HG03378 (cell line): Measurements from ENCODE around the gene SOX5.

Experiments used
- ATAC-seq: cut with Tn5 transposase; IDR thresholded peaks from one replicate; pipeline ENCODE4 v1.9.1; 2021; ENCODE audit warnings: mild to moderate bottlenecking, moderate library complexity; ENCODE audit not compliant: unreplicated experiment

SOX5 gene

DNA sequence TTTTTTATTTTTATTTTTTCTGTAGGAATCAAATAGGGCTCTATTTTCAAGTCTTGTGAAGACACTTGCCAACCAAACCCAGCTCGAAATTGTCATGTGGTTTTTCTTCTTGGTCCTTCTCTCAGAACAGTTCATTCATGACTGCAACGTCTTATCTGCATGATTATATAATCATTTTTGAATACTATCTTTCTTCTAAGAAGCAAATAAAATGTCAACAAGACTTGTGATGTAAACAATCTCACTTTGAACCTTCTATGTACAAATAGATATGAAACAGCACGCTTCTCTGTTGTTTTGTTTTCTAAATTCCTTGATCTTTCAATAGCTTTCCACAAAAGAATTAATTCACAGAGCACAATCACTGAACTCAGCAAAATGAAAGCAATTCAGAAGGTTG is 320.7 kb downstream of the SOX5 start:
- no peak for ATAC-seq

DNA sequence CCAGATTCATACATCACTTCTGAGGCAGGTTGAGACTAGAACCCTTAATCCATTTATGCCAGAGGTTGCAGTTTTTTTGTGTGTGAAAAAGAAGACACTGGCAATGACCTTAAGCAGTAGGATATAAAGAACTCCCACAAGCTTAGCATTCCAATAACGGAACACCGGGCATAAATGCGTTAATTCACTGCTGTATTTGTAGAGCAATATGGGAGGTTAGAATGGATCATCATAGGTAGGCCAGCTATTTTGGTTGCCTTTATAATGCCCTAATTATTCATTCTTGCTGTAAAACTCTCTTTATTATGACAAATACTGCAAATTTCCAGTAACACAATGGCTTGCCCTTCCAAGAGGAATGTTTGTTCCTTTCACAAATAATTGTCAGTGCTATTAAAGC is 322.7 kb downstream of the SOX5 start:
- no peak for ATAC-seq

DNA sequence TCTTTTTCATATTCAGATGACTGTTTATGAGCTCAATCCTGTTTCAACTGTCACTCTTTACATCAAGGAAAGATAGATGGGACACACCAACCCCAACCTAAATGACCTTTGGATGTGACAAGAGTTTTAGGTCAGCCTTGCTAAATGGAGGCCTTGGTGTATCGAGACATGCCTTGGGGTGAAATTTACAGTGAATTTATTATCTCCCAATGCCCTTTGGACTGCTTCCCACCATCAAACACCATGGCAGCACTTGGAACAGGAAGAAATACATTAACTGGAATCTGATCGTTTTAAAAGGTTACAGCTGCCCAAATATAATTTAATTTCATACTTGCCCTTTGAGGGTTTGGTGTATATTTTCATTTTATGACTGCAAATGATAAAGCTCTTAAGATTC is 327.6 kb downstream of the SOX5 start:
- ATAC-seq, result no peak

DNA sequence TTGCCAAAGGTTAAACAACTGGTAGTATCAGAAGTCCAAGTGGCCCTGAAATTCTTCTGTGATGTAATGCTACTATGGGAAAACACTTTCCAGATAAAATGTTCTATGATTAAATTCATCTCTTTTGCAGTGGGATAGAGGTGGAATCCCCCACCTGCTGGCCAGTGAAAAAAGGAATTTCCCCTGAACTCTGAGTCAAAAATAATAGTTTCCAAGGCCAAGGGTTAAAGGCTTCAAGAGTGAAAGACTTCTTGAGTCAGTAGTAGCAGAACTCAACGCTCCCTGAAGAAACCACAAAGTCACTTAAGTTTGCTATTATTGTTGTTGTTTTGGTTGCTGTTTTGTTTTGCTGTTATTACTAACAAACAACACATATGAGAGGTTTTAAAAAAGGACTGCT is 330.8 kb downstream of the SOX5 start:
- no peak for ATAC-seq

DNA sequence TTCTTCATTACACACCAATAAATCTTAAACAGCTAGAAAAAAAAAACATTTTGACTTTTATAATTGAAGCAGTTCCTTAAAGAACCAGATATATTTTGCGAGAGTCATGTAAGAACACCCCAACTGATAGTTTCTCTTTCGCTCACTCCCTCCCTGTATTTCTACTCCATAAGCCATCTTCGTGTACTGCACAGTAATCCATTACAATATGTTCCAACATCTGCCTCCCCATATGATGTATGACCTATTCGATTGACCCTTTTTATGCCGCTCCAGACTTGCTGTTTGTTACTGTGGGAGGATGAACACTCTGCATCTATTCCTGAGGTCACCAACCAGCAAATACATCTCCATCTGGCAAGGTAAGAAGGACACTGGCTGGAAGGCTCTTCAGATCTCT is 331.7 kb downstream of the SOX5 start:
- ATAC-seq, result no peak

DNA sequence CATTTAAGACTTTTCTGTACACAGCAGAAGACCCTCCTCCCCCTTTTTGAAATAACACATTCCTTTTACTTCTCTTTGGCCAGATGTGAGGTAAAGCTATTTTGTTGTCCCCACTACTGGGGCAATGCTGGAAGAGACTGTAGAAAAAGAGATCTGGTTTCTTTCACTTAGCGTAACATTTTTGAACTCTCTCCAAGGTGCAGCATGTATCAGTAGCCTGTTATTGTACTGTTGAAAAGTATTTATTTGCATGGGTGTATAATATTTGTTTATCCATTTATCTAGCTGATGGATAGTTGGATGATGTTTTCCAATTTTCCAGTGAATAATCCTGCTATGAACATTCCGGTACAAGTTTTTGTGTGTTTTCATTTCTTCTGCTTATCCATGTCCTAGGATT is 335.2 kb downstream of the SOX5 start:
- ATAC-seq, result no peak

DNA sequence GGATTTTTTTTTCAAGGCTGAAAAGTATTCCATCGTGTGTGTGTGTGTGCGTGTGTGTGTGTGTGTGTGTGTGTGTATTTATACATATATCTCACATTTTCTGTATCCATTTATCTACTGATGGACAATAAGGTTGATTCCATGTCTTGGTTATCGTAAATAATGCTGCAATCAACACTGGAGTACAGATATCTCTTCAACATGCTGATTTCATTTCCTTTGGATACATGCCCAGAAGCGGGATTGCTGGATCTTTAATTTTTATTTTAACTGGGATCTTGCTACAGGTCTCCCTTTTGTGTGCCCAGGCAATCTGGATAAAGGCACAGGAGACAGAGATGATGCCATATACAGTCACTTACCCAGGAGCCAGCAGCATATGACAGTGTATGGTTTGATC is 338.1 kb downstream of the SOX5 start:
- ATAC-seq, result no peak

DNA sequence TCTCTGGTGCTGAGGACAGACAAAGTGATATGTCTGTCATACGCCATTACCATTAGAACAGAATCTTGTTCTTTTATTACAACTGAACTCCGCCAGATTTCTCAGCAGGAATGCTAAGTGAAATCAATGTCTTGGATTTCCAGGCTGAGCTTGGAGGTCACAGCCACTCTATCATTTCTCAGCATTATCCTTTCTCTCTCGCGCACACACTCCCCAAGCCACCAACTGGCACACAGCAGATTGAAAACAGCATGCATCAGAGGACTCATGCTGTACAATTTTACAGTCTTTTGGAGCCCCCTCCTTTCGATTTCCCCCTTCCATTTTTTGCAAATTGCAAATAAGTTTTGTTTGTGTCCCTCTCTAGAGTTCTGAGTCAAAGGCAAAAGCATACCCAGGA is 348.6 kb downstream of the SOX5 start:
- no peak for ATAC-seq

DNA sequence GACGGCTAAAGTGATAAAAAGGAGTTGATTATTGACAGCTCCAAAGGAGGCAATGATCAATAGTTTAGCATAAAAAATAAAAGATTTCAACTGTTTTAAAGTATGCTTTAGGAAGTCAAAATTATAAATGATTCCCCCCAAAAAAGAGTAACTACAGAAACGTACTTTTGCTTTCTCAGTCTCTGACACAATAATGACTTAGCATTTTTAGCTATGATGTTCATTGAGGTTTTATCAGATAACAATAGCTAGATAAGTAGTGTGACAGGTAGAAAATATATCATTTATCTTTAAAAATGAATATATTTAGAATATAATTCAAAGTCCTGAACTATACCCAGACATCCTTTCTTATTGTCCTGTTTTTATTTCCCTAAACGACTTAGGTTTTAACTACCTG is 352.9 kb downstream of the SOX5 start:
- ATAC-seq, result no peak

DNA sequence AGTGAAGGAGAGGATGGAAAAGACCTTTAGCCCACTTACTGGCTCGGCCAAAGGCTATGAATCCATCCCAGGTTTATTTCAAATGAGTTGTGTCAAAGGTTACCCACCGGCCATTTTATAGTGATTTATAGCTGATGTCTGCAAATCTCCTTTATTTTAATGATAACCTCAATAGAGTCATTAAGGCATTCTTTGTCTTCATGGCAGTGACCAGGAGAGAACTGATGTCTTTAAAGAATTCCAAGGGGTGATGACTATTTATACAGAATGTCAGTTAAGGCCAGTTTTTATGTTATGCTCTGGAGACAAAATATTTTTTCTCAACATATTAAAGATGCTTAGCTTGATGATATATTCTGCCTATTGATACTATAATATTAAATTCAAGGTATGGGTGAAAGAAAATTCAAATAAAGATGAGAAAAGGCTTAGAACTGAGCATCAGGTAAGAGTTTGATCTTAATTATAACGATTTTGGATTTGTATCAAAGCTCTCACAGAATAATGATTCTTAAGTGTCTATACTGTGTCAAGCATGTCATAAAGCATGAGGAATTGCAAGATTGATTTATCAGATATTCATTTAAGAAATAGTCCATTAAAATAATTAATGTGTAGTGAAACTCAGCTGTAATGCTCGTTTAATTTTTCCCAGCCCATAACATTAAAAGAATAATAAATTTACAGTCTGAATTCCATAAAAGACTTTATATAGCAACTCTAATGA is 361.5 kb downstream of the SOX5 start:
- no peak for ATAC-seq

DNA sequence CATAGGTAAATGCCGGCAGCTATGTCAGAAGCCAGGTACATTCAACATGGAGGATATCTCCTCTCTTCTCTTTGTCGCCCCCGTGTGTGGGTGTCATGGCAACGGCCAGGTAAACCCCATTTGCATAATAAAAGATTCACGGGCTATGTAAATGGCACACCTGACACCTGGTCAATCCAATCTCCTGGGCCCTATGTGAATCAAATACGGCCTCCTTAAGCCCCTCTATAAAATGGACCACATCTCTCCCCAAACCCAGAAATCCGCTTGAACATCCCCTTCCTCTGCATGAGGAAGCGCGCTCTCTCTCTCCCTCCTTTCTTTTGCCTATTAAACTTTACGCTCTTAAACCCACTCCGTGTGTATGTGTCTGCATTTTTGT is 363.7 kb downstream of the SOX5 start:
- no peak for ATAC-seq

DNA sequence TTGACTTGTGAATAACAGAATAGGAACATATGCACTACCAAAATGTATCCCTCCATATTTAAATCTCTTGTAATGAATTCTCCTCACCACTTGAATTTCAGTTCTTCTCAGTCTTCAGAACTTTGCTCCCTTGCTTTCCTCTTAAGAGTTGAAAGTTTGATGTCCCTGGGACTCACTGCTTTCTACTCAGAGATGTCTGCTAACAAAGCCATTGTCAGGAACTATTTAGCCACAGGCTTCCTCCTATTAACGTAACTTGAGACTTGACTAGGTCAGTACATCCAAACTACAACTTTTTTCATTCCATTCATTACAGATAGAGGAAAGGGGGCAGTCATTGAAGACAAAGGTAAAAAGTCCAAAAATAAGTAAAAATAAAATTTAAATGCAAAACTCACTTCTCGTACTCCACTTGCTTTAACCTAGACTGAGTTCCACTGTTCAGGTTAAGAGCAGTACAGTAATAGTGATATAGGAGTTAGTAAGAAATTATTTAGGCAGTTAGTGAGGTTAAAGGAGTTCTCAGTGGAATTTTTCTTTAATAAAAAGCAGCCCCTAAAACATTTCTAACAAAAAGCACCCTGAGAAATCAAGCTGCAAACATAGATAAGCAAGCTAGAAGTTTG is 364.2 kb downstream of the SOX5 start:
- no peak for ATAC-seq

DNA sequence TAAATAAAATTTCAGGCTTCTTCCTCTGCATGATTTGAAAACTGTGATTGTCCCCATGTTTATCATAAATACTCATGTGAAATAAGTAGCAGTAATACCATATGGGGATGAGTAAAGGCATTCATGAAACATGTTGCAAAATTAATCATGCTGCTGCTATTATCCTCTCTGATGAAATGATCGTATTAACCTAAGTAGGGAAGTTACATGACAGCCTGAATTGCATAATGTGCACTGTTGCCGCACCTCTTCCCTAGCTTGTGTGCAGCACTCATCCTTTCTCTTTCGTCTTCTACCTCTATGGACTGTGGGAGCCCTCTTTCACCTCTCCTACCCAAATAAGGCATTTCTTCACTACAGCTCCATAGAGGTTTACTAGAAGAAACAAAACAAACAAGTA is 367.6 kb downstream of the SOX5 start:
- ATAC-seq, result no peak

DNA sequence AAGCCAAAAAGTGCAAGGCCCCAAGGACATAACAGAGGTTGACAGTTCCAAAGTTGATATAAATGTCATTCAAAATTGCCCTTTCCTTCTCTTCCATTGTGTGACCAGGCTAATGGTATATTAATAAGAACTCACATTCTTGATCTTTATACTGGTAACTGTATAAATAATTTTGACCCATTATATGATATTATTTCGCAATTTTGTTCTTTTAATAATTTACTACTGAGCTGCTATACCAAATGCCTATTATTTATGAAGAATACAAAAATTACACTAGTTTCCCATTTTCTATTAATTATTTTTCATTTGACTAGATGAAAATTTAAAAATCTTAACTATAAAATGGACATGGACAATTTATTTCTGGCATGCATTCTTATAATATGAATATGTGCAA is 370.2 kb downstream of the SOX5 start:
- no peak for ATAC-seq

DNA sequence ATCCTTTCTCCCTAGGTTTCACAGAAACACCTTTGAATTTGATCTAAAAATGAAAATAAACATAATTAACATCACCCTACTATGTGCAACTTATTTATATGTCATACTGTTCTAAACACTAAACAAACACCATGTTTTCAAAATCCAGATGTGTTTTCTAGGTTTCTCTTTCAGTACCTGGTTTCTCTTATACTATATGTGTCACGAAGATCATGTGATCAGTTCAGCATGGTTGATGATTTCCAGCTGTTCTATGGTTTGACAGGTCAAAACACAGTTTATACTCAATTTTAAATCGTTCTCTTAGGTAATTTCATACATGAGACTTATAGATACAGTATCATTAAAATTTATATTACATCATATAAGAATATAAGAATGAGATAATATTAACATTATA is 373.1 kb downstream of the SOX5 start:
- peak; percentile 77 for ATAC-seq

DNA sequence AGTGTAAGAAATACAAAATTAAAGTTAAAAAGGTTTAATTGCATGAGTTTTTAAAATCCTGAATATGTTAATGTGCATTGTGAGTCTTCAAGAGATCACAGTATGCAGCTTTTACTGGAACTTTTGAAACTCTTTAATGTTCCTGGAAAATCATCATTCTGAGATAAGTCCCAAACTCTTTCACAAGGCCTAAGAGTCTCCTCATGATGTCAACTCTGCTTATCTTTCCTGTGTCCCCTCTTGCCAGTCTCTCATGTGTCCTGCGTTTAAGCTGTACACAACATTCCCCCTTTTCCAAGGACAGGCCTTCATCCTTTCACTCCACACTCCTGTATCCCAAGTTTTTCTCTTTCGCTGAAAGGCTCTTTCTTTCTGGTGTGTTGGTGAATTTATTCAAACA is 380.1 kb downstream of the SOX5 start:
- ATAC-seq, result no peak

DNA sequence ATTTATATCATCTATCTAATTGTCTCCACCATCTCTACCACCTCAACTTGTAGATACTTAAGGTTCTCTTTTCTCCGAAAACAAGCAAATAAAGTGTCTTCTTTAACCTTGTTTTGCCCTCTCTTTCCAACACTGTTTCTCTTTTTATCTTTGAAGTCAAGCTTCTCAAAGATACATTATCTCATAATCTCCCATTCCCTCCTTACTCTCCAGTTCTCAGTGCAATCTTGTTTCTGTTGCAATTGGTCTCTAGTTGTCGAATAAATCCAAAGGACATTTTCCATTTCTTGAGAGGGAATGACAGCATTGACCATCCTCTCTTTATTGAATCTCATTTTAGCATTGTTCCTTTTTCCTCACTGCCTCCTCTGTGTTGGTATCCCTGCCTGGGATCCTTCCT is 383.3 kb downstream of the SOX5 start:
- no peak for ATAC-seq

DNA sequence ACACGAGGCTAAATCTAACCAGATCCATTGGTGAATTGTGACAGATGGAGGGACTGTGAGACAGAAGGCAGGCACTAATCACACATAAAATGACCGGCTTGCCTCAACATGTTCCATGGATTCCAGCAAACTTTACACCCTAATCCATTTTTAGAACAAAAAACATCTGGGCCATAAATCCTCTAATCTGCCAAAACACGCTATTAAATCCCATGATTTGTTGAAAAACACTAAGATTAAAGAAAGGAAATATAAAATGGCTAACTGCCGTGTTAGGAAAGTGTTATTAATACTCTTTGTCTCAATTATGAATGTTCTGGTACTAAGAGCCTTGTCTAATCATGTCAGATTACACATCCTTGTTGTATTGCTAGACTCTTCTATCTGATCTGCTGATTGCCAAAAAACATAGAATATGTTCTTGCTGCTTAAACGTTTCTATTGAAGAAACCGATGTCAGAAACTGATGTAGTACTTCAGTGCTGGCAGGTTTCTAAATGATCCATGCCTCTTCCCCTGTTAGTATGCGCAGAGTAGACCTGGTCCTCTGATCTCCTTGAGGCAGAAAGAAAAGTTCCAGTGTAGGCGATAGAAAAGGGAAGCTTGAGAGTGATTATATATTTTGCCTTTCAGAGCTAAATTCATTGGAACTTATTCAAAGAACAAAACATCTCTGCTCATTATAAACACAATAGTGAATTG is 384.9 kb downstream of the SOX5 start:
- no peak for ATAC-seq

DNA sequence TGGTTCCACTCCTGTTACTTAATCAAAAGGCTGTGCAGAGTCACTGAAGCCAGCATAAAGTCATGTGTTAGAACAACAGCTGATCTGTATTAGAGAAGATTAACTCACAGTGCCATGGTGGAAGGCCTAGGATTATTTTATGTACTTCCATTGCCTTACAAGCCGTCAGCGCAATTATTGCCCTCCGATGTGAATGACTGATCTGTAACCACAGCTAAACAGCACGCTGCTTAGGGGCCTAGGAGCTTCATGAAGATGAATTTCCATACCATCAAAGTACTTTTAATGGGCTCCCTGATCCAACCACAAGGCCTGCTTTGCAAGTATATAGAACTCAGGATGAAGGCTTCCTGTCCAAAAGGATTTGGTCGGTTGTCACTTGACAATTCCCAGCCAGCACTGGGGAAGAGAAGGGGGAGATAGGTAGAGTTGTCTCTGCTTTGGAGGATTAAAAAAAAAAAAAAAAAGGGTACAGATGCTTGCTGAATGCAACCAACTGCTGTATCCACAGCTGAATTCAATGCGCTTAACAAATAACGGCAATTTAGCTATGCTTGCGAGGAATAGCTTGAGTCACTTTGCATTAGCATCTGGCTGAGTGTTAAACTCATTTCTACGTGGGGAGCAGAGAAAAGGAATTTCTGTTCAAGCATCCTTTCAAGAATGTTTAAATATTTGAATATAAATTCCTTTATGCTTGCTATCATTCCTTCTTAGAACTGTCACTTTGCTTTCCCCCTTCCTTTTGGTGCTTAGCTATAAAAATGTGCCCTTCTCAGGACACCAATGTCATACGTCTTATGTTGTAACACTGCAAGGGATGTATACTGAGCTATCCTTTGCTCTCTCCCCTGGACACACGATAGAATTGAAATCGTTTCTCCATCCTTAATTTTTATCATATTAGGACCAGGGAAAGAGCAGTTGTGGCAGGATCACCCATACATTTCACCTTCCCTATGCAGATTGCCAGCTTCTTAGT is 387.8 kb downstream of the SOX5 start:
- ATAC-seq, result no peak

DNA sequence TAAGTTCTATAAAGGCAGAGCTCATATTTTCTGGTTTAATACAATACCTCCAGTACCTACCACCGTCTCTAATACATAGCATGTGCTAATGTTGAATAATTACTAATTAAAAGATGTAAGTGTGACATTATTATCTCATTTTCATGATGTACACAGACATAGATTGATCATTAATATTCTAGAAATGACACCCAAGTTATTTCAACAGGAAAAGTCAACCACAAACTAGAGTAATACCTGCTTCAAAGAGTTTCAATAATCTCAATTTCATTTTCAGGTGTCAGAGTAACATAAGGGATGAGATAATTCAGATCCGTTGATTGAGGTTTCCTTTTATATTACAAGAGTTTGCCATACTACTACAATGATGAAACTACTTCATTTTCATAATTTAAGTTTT is 388.9 kb downstream of the SOX5 start:
- peak; percentile 90 for ATAC-seq

DNA sequence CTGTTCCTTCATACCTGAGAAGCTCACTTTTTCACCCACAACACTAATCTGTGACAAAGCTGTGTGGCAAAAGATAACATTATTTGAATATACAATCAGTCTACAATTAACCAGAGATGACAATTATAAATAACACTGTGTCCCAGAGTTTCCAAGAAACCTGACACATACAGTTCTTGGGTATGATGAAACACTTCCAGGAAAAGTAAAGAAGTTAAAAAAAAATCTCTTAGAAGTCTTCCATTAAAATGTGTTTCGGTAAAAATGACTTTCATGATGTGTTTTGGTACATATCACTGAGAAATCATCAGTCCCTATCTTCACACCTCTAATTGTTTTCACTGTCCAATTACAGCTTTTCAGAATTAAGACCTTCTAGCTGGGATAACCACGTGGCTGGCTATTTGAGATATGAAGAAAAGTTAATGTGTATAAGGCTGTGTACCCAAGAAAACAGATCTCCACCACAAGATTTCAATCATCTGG is 390.2 kb downstream of the SOX5 start:
- no peak for ATAC-seq
